GM19452 (cell line): ENCODE measurements around the gene PDGFRB.
"Not testable (repeated sequence)": the region's sequence is repeated elsewhere in the genome, so short reads cannot be mapped to it uniquely, and the experiment has no call there.

ENCODE experiments used
- ATAC-seq: cut with Tn5 transposase; IDR thresholded peaks from one replicate; pipeline ENCODE4 v1.9.1; 2021; ENCODE audit not compliant: unreplicated experiment

The PDGFRB gene

GRCh38 chr5:150085950-150086715, 69.5 kb downstream of the PDGFRB start, which contains the start of gene CSF1R:
CSF1R (minus strand) TSS chr5:150086554; CDS start chr5:150086427, 127 bp downstream.
- ATAC-seq: no peak

DNA sequence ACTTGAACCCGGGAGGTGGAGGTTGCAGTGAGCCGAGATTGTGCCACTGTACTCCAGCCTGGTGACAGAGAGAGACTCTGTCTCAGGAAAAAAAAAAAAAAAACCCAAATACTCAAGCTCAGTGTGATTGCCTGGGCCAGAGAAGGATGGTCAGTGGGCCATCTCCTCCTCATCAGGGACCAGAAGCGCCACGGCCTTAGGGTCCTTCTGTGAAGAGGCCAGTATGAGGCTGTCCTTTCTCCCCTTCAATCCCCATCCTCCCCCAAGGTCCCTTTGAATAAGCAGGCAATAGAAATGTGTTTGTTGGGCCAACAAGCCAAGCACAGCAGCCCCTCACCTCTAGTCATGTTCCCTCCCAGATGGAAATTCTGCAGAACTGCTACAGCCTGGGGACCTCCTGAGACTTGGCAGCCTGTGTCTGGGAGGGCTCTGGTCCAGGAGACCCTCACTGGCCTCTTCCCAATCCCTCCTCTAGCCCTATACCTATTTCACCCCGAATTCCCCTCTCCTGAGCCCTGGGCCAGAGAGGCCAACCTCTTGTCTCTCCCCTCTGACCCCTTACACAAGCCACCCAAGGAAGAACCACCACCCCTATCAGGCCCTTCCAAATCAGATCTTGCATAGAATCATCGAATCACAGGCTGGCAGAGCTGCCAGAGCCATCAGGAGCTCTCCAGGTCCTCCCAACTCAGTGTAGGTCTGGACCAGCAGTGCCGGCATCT, 70.3 kb downstream of the PDGFRB start:
- no peak for ATAC-seq

DNA sequence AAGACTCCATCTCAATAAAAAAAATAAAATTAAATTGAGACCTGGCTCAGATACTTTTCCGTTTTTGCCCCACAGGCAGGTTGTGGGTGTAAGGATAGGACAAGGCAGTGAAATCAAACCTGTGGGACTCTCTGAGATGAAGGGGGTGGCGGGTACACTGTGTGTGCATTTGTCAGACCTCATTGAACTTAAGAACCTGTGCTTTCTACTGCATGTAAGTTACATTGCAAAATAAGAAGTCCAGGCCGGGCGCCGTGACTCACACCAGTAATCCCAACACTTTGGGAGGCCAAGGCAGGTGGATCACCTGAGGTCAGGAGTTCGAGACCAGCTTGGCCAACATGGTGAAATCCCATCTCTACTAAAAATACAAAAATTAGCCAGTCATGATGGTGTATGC, 70.9 kb downstream of the PDGFRB start:
- ATAC-seq: not testable (repeated sequence)

DNA sequence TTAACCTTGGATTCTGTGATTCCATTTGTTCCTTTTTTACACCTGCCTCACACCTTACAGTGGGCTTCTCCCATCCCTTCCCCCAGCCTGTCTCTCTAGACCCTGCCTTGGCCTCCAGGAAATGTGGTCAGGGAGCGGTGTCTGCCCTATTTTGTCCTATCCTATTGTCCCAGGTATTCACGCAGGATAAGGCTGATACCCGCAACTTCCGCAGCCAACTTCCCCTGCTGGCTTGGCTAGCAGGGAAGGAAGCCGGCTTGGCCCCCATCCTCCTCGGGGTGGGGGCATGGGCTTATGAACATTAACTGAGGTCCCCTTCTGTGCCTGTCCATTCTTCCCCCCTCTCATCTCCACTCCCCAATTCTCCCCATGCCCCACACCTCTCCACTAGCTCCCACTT, 72.8 kb downstream of the PDGFRB start:
- no peak for ATAC-seq

- ATAC-seq: no peak
Measured at GRCh38 chr5:150082374-150082773, 73.3 kb downstream of the PDGFRB start.

DNA sequence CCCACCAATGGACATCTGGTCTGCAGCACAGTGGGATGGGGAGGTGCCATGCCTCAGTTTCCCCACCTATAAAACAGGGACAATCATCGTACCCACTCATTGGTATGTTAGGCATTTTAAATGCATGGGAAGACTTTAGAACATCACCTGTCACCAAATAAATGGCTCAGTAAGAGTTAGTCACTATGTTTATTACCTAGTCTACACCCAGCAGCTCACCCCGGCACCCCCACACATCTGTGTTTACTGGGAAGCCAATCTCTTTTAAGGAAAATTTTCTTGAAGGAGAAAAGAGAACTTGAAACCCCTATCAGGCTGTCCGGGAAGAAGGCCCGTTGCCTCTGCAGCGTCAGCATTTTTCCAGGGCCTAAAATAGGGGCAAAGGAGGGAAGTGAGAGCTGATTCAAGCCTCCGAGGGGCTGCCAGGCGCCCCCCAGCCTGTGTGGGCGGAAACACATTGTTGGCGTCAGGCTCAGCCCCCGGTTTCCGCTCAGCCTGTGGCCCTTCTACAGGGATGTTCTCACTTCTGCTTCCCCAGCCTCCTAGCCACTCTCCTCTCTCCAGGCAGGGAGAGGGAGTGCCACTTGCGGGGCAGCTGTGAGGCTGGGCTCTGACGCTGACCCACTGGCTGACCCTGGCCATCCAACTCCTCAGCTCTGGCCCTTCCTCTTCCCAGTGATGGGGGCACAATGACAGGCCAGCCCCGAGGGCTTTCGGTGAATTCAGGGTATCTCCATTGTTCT, 73.9 kb downstream of the PDGFRB start:
- peak; percentile 77 for ATAC-seq

DNA sequence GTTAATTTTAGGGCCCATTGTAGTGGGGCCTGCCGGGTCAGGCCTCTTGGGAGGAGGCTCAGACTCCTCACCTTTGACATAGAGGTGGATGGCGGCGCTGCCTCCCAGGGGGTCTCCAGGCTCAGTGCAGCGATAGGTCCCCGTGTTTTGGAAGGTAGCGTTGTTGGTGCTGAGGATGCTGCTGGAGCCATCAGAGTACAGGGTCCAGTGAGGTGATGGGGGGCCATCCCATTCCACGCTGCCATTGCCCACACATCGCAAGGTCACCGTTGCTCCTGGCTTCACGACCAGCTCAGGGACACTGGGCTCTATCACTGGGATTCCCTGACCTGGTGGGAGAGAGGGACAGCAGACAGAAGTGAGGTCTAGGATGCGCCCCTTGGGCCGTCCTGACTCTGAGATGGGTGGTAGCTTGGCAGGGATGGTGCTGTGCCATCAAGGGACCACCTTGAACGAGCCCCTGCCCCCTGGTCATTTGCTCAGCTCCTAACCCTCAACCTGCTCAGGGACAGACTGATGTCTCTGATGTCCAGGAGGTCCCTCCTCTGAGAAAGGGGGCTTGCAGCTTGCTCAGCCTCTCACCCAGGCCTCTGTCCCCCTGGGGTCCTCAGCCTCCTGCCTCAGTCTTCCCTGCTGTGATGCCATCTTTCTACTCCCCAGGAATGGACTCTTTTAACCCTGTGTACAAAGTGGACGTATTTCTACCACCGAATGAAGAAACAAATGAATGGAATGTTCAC, 74.8 kb downstream of the PDGFRB start:
- no peak for ATAC-seq

DNA sequence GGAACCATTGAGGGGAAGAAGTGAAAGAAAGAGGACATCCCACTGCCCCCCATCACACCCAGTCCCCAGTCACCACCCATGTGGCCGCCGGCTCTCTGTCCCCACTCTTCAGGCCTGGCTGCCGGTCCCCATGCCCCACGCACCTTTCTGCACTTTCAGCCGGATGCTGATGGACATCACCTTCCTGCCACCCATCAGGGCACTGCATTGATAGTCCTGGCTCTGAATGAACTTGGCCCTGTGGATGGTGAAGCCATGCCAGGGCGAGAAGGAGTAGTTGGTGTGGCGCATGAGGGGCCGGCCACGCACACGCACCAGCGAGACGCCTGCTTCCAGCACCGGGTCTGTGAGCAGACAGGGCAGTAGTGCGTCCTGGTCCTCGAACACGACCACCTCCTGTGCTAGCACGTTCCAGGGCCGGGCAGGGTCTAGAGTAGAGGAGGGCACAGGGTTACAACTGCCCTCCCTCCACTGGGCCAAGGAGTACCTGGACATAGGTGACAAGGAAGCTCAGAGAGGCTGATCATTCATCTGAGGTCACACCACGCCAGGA, 75.7 kb downstream of the PDGFRB start:
- ATAC-seq: no peak

GRCh38 chr5:150078802-150079689, 76.6 kb downstream of the PDGFRB start:
- no peak for ATAC-seq

DNA sequence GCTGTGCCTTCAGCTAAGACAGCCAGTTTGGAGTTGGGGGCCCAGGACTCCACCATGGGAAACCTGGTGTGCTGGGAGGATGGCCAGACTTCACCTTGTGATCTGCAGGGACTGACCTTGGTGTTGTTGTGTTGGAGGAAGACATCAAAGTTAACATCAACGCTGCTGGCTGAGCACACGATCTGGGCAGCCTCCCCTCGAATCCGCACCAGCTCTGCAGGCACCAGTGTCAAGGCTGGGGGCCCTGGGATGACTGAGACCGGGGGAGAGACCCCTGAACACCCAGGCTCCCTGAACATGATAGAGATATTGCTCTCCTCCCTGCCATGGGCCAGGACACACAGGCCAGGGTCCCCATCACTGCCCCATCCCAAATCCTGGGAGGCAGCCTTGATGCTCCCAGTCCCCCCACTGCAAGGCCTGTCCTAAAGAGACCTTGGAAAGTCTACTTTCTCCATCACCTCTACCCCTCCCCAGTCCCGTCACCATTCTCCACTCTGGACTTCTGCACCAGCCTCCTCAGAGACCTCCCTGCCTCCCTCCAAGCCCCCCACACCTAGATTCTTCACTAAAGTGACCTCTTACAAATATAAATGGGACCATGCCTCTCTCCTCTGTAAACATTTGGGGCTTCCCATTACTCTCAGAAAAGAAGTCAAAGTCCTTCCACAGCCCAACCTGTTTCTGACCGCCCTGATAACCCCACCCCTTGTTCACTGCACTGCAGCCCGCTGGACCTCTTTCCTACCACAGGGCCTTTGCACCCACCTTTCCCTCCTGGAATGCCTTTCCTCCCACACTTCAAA, 77.4 kb downstream of the PDGFRB start:
- no peak for ATAC-seq

DNA sequence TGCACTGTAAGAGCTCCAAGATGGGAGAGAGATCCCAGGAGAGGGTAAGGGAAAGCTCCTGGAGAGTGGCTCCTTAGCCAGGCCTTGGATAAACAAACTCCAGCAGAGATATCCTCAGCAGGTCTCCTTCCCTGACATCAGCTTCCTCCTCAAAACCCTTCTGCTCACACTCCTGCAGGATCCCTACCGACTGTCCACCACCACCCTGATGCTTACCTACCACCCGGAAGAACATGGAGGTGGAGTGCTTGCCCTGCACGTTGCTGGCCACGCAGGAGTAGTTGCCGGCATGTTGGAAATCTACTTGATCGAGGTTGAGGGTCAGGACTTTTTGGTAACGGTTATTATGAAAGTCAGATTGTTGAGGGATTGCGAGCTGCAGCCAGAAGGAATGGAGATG, 78.6 kb downstream of the PDGFRB start:
- ATAC-seq: no peak

GRCh38 chr5:150075806-150076205, 79.8 kb downstream of the PDGFRB start:
- no peak for ATAC-seq

DNA sequence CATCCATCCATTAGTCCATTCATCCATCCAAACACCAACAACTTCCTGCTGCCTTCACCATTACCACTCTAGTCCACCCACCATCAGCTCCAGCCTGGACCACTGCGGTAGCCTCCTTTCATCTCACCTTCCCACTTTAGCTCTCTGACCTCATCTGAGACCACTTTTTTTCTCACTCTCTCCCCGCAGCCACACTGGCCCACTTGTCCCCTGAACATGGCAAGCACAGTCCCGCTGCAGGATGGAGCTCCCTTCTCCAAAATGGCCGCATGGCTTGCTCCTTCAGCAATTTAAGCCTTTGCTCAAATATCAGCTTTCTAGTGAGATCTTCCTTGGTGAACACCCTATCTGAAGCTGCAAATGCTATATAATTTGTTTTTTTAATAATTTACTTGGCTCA, 80.4 kb downstream of the PDGFRB start:
- ATAC-seq: no peak

DNA sequence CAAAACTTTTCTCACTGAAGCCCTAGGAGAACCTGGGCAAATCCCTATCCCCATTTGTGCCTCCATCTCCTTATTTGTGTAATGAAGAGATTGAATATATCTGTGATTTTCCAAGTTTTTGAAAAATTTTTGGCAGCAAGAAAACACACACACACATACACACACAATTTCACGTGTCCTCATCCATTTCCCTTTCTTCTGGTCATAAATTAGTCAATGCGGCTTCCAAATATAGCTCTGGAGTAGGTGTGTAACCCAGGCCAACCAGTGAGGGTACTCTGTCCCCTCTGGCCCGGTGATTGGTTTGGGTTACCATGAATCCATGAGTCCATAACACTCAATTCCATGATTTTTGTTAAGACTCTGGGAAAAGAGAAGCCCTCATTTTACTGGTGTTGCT, 82.0 kb downstream of the PDGFRB start:
- ATAC-seq: no peak

GRCh38 chr5:150073086-150073625, 82.5 kb downstream of the PDGFRB start:
- no peak for ATAC-seq

GRCh38 chr5:150070821-150071220, 84.8 kb downstream of the PDGFRB start:
- ATAC-seq: no peak

DNA sequence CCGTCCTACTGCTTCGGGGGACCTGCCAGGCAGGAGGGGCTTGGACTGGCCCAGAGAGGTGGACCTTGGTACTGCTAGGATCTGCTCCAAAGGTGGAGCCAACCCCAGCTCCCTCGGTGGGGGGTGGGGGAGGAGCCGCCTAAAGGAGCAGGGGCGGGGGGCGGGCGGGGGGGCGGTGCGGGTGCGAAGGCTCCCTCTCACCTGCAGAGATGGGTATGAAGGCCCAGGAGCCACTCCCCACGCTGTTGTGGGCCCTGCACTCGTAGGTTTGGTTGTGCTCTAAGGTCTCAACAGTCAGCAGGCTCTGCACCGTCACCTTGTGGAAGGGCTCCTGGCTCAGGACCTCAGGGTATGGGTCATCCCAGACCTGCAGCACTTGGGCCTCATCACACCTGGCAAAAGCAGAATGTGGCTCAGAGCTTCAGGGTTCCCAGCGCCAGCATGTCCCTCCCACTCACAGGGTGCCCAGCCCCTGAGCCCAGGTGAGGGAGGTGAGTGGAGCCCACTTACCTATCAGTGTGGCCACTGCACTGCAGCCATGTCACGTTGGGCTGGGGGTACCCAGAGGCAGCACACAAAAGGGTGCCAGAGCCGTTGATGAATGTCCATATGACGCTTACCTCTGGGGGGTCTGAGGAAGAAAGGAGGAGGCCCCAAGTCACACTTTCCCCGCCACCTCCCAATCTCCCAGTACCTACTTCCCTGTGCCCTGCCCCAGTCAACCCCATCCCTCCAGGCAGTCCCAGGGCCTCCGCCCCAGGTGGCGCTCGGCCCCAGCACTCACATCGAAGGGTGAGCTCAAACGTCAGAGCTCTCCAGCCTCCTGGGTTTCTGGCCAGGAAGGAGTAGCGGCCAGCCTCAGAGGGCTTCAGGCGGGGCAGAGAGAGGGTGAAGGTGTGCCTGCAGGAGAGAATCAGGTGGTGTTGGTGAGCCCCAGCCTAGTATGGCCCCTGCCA, 85.7 kb downstream of the PDGFRB start:
- no peak for ATAC-seq
